Measurements from ENCODE around the gene GRM6.

The GRM6 gene

GRCh38 chr5:178983728-178984127 is 11.4 kb downstream of the GRM6 start:
- DNase-seq, result no peak

- no peak for DNase-seq
These were observed 12.2 kb downstream of the GRM6 start for GRCh38 chr5:178982941-178983340.

GRCh38 chr5:178981381-178981780 is 13.7 kb downstream of the GRM6 start:
- DNase-seq, result no peak

- no peak for DNase-seq
These were observed 29.6 kb downstream of the GRM6 start for GRCh38 chr5:178965465-178966055.

- DNase-seq, result no peak
These were observed 53.8 kb downstream of the GRM6 start for GRCh38 chr5:178941361-178941760.

GRCh38 chr5:178940569-178941360 is 54.4 kb downstream of the GRM6 start, which contains the start of gene ZNF454:
ZNF454 (plus strand) TSS chr5:178941198; CDS start chr5:178942792, 1,594 bp downstream.
- DNase-seq, result no peak

- no peak for DNase-seq
These were observed 63.0 kb downstream of the GRM6 start for GRCh38 chr5:178931846-178932760.
